ENCODE measurements around the gene CHPF2. TPM values are rescaled to one million over a fixed set of nuclear protein-coding genes. Genes with fewer than 3 reads are reported as not detected.

Gene CHPF2
- total RNA-seq, 1 experiment from 2014 or later = 33.7 TPM

- DNase-seq (ENCODE audit: extremely low read depth, low read depth) = no peak
These were observed 27.8 kb upstream of the CHPF2 start for GRCh38 chr7:151204383-151205032.

- DNase-seq (ENCODE audit: extremely low read depth, low read depth) = no peak
These were observed 26.6 kb upstream of the CHPF2 start for GRCh38 chr7:151205730-151206129.

DNA sequence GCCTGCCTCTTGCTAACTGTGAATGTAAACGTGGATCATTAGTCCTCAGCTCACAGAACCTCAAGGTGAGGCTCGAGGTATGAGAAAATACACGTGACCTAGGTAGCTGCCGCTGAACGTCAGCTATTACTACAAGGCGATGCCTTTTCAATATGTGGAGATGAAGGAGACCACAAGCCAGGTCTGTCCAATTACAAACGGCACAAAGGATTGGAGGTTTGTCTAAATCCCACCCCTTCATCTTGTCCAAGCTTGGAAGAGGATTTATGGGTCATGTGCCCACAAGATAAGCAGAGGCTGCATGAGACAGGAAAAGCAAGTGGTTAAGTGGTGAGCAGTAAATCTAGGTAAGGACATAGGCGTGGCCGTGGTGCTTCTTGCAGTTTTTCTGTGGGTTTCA is 25.4 kb upstream of the CHPF2 start:
- no peak for DNase-seq (ENCODE audit: extremely low read depth, low read depth)

DNA sequence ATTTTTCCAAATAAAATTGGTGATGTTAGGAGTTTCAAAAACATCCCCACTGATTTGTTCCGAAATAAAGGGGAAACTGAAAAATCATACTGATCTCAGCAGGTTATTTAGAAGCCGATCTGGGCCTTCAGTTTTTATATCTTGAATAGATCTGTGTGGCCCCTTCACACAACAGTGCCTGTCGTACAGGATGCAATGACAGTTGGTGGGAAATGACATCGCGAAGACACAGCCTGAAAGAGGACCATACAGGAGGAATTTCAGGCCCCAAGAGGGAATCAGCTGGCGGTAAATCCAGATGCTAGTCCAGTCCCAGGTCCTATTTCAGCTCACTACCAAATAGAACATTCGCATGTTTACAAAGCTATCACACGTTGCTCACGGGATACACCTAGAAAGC is 25.0 kb upstream of the CHPF2 start:
- DNase-seq (ENCODE audit: extremely low read depth, low read depth) = no peak

DNA sequence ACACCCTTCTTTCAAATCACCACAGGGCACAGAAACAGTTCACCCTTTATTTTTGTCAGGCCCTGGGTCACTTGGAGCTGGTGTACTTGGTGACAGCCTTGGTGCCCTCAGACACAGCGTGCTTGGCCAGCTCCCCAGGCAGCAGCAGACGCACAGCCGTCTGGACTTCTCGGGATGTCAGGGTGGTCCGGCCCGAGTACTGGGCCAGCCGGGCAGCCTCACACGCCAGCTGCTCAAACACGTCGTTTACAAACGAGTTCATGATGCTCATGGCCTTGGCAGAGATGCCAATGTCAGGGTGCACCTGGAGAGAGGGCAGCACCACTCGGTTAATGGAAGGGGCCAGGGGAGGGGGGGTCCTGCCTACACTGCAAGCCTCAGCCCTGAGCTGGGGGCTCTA is 24.5 kb upstream of the CHPF2 start:
- DNase-seq (ENCODE audit: extremely low read depth, low read depth) = no peak

GRCh38 chr7:151208253-151208862 is 23.9 kb upstream of the CHPF2 start:
- DNase-seq (ENCODE audit: extremely low read depth, low read depth) = no peak

DNA sequence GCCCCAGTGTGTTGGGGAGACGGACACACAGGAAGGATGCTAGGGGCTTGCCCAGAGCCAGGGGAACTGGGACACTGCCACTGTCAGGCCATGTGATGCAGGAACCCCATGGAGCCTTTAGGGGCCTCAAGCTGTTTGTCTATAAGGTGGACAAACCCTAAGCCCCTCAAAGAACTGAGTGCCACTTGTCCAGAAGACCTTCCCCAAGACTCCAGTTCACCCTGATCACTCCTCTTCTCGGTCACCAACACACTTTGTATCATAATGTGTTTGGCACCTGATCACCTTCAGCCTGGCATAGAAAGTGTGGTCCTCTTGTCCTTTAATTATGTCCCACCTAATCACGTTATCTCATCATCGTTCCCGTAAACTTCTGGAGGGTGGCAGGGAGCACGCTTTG is 22.7 kb upstream of the CHPF2 start:
- no peak for DNase-seq (ENCODE audit: extremely low read depth, low read depth)

DNA sequence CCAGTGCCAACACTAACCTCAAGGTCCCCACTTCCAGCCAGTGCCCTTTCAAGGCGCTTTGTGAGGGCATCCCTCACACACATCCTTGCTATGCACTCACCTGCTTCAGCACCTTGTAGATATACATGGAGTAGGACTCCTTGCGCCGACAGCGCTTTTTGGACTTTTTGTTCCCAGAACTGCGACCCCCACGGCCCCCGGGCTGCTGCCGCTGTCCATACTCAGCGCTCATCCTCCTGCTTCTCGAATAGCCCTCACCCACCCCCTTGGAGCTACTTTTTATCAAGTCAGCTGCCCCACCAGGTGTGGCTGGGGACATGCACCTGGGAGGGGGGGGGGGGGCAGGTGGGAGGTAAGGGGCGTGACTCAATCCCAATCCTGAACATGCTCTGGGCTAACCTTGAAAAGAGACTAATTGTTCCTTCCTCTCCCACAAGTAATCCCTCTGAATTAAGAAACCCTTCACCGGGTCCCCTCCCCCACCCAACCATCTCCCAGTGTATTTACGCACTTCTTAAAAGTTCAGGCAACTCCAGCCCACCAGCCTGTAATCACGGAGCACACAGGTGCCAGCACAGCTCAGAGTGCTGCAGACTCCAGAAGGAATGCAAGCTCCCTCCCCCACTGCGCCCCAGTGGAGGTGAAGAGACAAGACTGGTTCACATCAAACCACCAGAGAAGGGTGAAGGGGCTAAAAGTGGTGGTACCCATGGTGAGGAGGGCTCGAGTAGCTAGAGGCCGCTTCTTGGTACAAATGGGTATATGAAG is 22.0 kb upstream of the CHPF2 start, which contains the start of gene H2BK1:
Gene H2BK1 (minus strand): TSS at position 402 of the 768 bp plus-strand sequence. CDS start 170 bp downstream, at position 232.
- DNase-seq (ENCODE audit: extremely low read depth, low read depth) = no peak

DNA sequence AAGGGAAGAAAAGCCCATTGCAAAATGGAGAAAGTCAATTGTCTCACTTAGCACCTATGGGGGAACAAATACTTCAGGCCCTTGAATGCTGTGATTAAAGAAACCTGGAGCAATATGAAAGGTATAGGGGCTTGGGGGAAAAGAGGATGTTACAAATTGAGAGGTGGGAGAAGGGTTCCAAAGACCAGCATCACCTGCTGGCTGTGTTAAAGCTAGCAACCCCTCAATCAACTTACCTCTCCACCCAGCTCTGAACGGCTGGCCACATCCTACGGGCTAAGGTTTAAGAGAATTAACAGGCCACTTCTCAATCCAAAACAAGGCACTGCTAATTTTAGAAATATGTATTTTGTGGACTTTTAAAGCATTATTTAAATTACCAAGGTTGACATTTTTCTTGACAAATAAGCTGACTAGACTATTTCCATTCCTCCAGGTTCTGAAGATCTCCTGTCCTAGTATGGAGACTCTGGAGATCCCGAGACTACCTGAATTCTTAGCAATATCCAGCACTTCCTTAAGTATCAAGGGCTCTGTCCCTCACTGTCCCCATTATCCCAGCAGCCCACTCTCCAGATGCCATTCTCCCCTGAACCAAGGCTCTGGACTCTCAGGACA is 21.0 kb upstream of the CHPF2 start:
- DNase-seq (ENCODE audit: extremely low read depth, low read depth) = no peak

- DNase-seq (ENCODE audit: extremely low read depth, low read depth) = no peak
These were observed 19.7 kb upstream of the CHPF2 start for GRCh38 chr7:151212626-151213025.

DNA sequence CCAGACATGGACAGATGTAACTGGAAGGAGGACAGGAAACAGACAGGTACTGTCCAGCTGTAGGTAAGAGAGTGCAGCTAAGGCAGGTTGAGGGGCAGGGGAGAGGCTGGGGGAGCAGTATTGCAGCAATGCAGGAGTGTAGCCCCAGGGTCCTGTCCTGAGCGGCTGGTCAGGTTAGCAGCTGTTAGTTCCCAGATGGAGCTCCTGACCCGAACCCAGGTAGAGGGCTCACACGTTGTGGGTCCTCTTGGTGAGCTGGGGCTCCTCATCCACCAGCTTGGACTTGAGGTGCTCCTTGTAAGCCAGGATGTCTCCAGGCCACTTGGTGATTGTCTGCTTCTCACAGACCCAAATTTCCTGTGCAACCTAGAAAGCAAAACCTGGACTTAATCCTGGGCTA is 18.5 kb upstream of the CHPF2 start:
- no peak for DNase-seq (ENCODE audit: extremely low read depth, low read depth)

DNA sequence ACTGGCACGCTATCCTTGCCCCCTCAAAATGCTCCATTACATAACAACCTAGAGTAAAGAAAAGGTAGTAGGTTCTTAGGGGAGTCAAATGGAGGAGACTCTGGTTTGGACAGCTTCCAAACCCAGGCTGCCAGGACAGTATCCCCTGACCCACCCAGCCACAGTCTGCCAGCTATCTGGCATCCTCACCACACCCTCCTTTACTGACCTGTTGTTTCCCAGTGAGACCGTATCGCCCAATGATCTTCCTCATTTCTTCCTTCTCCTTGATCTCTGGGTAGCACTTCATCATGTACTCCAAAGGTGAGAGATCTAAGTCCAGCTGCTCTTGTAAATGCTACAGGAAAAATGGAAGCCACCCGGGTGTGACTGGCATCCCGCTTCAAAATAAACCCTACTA is 16.9 kb upstream of the CHPF2 start:
- no peak for DNase-seq (ENCODE audit: extremely low read depth, low read depth)

DNA sequence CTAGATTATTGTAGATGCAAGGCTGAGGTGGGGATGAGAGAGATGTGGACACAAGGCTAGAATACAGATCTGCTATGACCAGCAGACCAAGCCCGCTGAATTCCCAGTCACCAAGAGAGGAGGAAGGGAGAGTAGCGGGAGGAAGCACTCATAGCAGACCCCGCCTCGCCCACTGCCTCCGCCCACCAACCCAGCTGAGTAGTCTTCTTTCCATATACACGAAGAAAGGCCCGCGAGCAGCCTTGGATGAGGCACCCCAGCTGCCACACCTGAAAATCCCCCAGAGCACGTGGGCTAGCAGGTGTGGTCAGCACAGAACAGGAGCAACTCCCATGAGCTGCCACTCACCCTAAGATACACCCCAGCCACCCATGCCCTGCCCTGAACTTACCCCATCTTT is 14.1 kb upstream of the CHPF2 start:
- DNase-seq (ENCODE audit: extremely low read depth, low read depth) = no peak

- no peak for DNase-seq (ENCODE audit: extremely low read depth, low read depth)
These were observed 8.6 kb upstream of the CHPF2 start for GRCh38 chr7:151223728-151224127.

GRCh38 chr7:151225948-151226510 is 6.3 kb upstream of the CHPF2 start:
- DNase-seq (ENCODE audit: extremely low read depth, low read depth) = peak; percentile 28

DNA sequence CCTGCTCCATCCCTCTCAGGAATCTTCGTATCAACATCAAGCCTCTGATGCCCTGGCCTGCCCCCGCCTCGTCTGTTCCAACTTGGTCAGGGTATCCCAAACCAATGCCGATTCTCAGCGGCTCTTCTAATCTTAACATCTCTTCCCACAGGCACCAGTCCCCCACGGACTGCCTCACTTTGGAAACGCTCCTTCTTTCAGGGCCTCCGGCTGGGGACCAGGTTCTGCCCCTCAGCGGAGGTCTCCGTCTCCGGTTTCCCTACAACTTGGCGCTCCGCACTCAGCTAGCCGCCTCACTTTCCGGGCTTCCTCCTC is 5.8 kb upstream of the CHPF2 start:
- no peak for DNase-seq (ENCODE audit: extremely low read depth, low read depth)

DNA sequence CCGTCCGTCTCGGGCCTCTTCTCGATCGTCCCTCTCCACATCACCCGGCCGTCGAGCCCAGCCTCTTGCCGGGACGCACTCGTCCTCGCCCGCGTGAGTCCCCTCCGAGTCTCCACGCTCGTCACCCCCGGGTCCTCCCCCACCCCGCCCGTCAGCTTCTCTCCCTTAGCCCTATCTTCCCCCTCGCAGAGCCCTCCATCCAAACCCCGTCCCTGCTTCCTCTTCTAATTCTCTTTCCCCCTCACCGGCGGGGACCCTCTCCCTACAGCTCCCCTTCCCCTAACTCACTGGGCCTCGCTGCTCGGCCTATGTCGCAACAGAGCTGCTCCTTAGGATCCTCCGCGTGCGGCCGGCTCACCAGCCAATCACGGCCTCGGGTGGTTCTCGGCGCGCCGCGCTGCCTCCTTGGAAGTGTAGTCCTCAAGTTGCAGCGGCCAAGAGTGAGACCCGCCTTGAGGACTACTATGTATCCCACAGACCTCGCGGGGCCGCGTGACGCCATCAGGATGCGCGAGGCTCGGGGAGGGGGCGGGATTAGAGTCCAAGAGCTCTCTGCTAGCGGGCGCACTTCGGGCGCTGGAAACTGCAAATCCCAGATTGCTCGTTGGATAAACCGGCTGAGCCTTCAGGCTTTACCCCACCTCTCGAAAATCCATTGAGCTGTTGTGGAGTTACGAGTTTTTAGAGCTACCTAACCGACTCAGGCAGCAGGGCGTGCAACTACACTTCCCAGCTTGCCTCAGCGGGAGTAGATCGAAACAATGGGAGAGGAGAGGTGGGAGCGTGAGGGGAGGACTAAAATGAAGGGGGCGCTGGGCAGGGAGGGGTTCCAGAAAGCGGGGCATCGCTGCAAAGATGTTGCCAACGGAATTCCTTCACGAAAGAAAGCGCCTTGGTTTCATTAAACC is 5.2 kb upstream of the CHPF2 start, which contains the start of gene ABCF2:
Gene ABCF2 (minus strand): TSS at position 331 of the 908 bp plus-strand sequence. CDS start 747 bp downstream, outside the sequence.
- peak; percentile 98 for DNase-seq (ENCODE audit: extremely low read depth, low read depth)

- DNase-seq (ENCODE audit: extremely low read depth, low read depth) = no peak
These were observed 4.0 kb upstream of the CHPF2 start for GRCh38 chr7:151228024-151228866.

DNA sequence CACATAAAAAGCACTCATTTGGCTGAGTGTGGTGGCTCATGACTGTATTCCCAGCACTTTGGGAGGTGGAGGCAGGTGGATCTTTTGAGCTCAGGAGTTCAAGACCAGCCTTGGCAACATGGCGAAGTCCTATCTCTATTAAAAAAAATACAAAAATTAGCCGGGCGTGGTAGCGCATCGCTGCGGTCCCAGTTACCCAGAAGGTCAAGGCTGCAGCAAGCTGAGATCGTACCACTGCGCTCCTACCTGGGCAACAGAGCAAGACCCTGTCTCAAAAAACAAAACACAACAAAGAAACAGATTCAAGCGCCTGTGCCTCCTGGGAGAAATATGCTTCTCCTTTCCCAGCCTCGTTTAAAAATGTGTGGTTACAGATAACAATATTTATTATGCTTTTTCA is 3.0 kb upstream of the CHPF2 start:
- no peak for DNase-seq (ENCODE audit: extremely low read depth, low read depth)

Measured in NCI-H460 (cell line).